Glutamatergic neuron (in vitro differentiated cells): ENCODE results near the gene ADK. TPM values are rescaled to one million over a fixed set of nuclear protein-coding genes. Genes with fewer than 3 reads are reported as not detected.
A peak's percentile ranks its signal among the peaks of the same experiment; 100 is the strongest.

Experiments used
- DNase-seq: peaks from one replicate; pipeline ENCODE4 v3.0.0; 2022
- H3K27ac Mint-ChIP-seq: one replicate; pipeline ENCODE4 v1.8.0; 2020; ENCODE audit warnings: mild to moderate bottlenecking, mixed read lengths, inconsistent platforms; ENCODE audit not compliant: unreplicated experiment
- H3K27me3 Mint-ChIP-seq: one replicate; pipeline ENCODE4 v1.8.0; 2020; ENCODE audit warnings: mild to moderate bottlenecking, moderate library complexity, mixed read lengths, inconsistent platforms; ENCODE audit not compliant: unreplicated experiment
- H3K36me3 Mint-ChIP-seq: one replicate; pipeline ENCODE4 v1.8.0; 2020; ENCODE audit warnings: mild to moderate bottlenecking, mixed read lengths, inconsistent platforms; ENCODE audit not compliant: unreplicated experiment
- H3K4me1 Mint-ChIP-seq: one replicate; pipeline ENCODE4 v1.8.0; 2020; ENCODE audit warnings: mild to moderate bottlenecking, low read depth, mixed read lengths, inconsistent platforms; ENCODE audit not compliant: unreplicated experiment
- H3K4me3 Mint-ChIP-seq: one replicate; pipeline ENCODE4 v1.8.0; 2020; ENCODE audit warnings: mild to moderate bottlenecking, mixed read lengths, inconsistent platforms; ENCODE audit not compliant: unreplicated experiment
- H3K9me3 Mint-ChIP-seq: one replicate; pipeline ENCODE4 v1.8.0; 2020; ENCODE audit warnings: mild to moderate bottlenecking, moderate library complexity, mixed read lengths, inconsistent platforms; ENCODE audit not compliant: unreplicated experiment
- CTCF ChIP-seq: fragments of 200-600 bp; sonication (generic); IDR thresholded peaks from one replicate; pipeline ENCODE4 v1.5.0; 2021; ENCODE audit not compliant: partially characterized antibody, unreplicated experiment
- total RNA-seq: library from RNA; stranded (reverse); fragmentation: NEBNext Ultra II Directional; extraction: Animal tissue kit (Norgen Biotek cat#: 25700); gene quantifications from one replicate; pipeline ENCODE4 v1.2.1, GENCODE V29; 2021; ENCODE audit not compliant: unreplicated experiment

ADK gene
- total RNA-seq, 1 donor from 2014 or later = 16.4 TPM

GRCh38 chr10:74151879-74152722 lies 1.1 kb downstream of the ADK start:
- Mint-ChIP-seq H3K9me3 (peaks cover 3% of the 10 kb centered on the region), H3K4me1 (peaks cover 19% of the 10 kb centered on the region), H3K36me3 (no peaks in the 10 kb centered on the region), H3K27ac (peak overlapping the region; percentile 78), H3K27me3 (peaks cover 3% of the 10 kb centered on the region), H3K4me3 (no peak overlapping the region)
- DNase-seq = no peak
- no peak for TF ChIP-seq CTCF

- Mint-ChIP-seq H3K4me3 (no peak overlapping the region), H3K27me3 (peaks cover 3% of the 10 kb centered on the region), H3K4me1 (peaks cover 20% of the 10 kb centered on the region), H3K27ac (no peak overlapping the region), H3K9me3 (peaks cover 3% of the 10 kb centered on the region), H3K36me3 (no peaks in the 10 kb centered on the region)
- DNase-seq = no peak
- no peak for TF ChIP-seq CTCF
Measured at GRCh38 chr10:74153123-74153522, 2.1 kb downstream of the ADK start.

- H3K4me1 Mint-ChIP-seq = peaks cover 20% of the 10 kb centered on the region
- H3K27ac Mint-ChIP-seq = no peak overlapping the region
- DNase-seq = no peak
- H3K4me3 Mint-ChIP-seq = no peak overlapping the region
- peaks cover 3% of the 10 kb centered on the region for H3K27me3 Mint-ChIP-seq
- peaks cover 3% of the 10 kb centered on the region for H3K9me3 Mint-ChIP-seq
- H3K36me3 Mint-ChIP-seq = no peaks in the 10 kb centered on the region
- no peak for TF ChIP-seq CTCF
Measured at GRCh38 chr10:74153676-74154075, 2.7 kb downstream of the ADK start.

GRCh38 chr10:74156919-74157289 lies 5.9 kb downstream of the ADK start:
- peak overlapping the region; percentile 91 for H3K27ac Mint-ChIP-seq
- peaks cover 5% of the 10 kb centered on the region for H3K27me3 Mint-ChIP-seq
- TF ChIP-seq CTCF = no peak
- H3K4me1 Mint-ChIP-seq = peaks cover 20% of the 10 kb centered on the region
- peak overlapping the region; percentile 50 for H3K4me3 Mint-ChIP-seq
- no peaks in the 10 kb centered on the region for H3K36me3 Mint-ChIP-seq
- DNase-seq = no peak
- peaks cover 3% of the 10 kb centered on the region for H3K9me3 Mint-ChIP-seq

- peaks cover 3% of the 10 kb centered on the region for H3K9me3 Mint-ChIP-seq
- no peak for TF ChIP-seq CTCF
- no peaks in the 10 kb centered on the region for H3K36me3 Mint-ChIP-seq
- H3K4me1 Mint-ChIP-seq = peaks cover 13% of the 10 kb centered on the region
- DNase-seq = no peak
- H3K4me3 Mint-ChIP-seq = no peak overlapping the region
- peaks cover 5% of the 10 kb centered on the region for H3K27me3 Mint-ChIP-seq
- no peak overlapping the region for H3K27ac Mint-ChIP-seq
Measured at GRCh38 chr10:74160013-74160412, 9.0 kb downstream of the ADK start.
